Endodermal cell (in vitro differentiated cells): ENCODE data around the gene TASOR2. TPM values are rescaled to one million over a fixed set of nuclear protein-coding genes. Genes with fewer than 3 reads are reported as not detected.

Experiments
- DNase-seq: peaks from one replicate; pipeline ENCODE4 v3.0.0-alpha.2; 2017
- H3K27ac ChIP-seq: 2 replicates; pipeline ENCODE4 v1.5.1; 2013; ENCODE audit warnings: mild to moderate bottlenecking, low read depth, low read length, moderate library complexity
- H3K27me3 ChIP-seq: 2 replicates; pipeline ENCODE4 v1.6.1; 2013; ENCODE audit warnings: mild to moderate bottlenecking, low read length, moderate library complexity; ENCODE audit not compliant: insufficient read depth, control insufficient read depth, poor library complexity, severe bottlenecking
- H3K36me3 ChIP-seq: 2 replicates; pipeline ENCODE4 v1.7.0; 2013; ENCODE audit warnings: mild to moderate bottlenecking, low read length, moderate library complexity; ENCODE audit not compliant: control insufficient read depth, insufficient read depth
- H3K4me1 ChIP-seq: one replicate; pipeline ENCODE4 v1.7.0; 2013; ENCODE audit warnings: low read length; ENCODE audit not compliant: control insufficient read depth, insufficient read depth
- H3K4me3 ChIP-seq: 2 replicates; pipeline ENCODE4 v1.5.1; 2013; ENCODE audit warnings: mild to moderate bottlenecking, low read length, moderate library complexity
- H3K9ac ChIP-seq: 2 replicates; pipeline ENCODE4 v1.6.1; 2013; ENCODE audit warnings: mild to moderate bottlenecking, low read length, moderate library complexity; ENCODE audit not compliant: poor library complexity, severe bottlenecking; ENCODE audit errors: extremely low read depth
- H3K9me3 ChIP-seq: 2 replicates; pipeline ENCODE4 v1.6.1; 2013; ENCODE audit warnings: mild to moderate bottlenecking, low read length, moderate library complexity; ENCODE audit not compliant: control insufficient read depth
- H3K27ac Mint-ChIP-seq: 2 replicates; pipeline ENCODE4 v1.8.0; 2020; ENCODE audit warnings: mixed read lengths
- H3K27me3 Mint-ChIP-seq: 2 replicates; pipeline ENCODE4 v1.8.0; 2021; ENCODE audit warnings: mild to moderate bottlenecking, mixed read lengths; ENCODE audit not compliant: insufficient read depth
- H3K36me3 Mint-ChIP-seq: 2 replicates; pipeline ENCODE4 v1.8.0; 2020; ENCODE audit warnings: low read depth, mixed read lengths
- H3K4me1 Mint-ChIP-seq: 2 replicates; pipeline ENCODE4 v1.8.0; 2020; ENCODE audit warnings: mixed read lengths
- H3K4me3 Mint-ChIP-seq: 2 replicates; pipeline ENCODE4 v1.8.0; 2020; ENCODE audit warnings: mild to moderate bottlenecking, moderate library complexity, mixed read lengths
- H3K9me3 Mint-ChIP-seq: 2 replicates; pipeline ENCODE4 v1.8.0; 2020; ENCODE audit warnings: mild to moderate bottlenecking, mixed read lengths
- CTCF ChIP-seq: fragments of 200-600 bp; sonication (generic); conservative IDR thresholded peaks from 2 replicates; pipeline ENCODE4 v1.5.0; 2021; ENCODE audit warnings: antibody characterized with exemption, mild to moderate bottlenecking
- WGBS, 2 experiments: methylation state at CpG; one replicate each; pipeline versions ENCODE4 v1.1.5 to v1.1.7; 2013; ENCODE audit warnings: missing lambda C conversion rate in 2 of 2, mixed read lengths in 1 of 2; ENCODE audit not compliant: insufficient coverage in 1 of 2, insufficient read length in 1 of 2; 5-methylcytosine and 5-hydroxymethylcytosine counted together
- total RNA-seq, 2 donors: library from RNA; stranded (reverse); fragmentation: NEBNext Ultra II Directional in 1 of 2; extraction: Animal tissue kit (Norgen Biotek cat#: 25700) in 1 of 2; gene quantifications; 2 replicates in 1 of 2; 3 replicates in 1 of 2; pipeline ENCODE4 v1.2.1, GENCODE V29; 2021

Gene TASOR2
- total RNA-seq, 2 donors from 2014 or later = 47.1 to 53.0 TPM

GRCh38 chr10:5650664-5651387, 33.8 kb upstream of the TASOR2 start:
- Mint-ChIP-seq H3K27me3 (no peaks in the 10 kb centered on the region), H3K27ac (peak overlapping the region; percentile 55), H3K4me3 (no peak overlapping the region), H3K4me1 (peaks cover 8% of the 10 kb centered on the region), H3K36me3 (peaks cover 32% of the 10 kb centered on the region), H3K9me3 (no peaks in the 10 kb centered on the region)
- Histone ChIP-seq H3K4me1 (peaks cover 3% of the 10 kb centered on the region), H3K27me3 (no peaks in the 10 kb centered on the region), H3K9ac (no peak overlapping the region), H3K36me3 (peaks cover 4% of the 10 kb centered on the region), H3K27ac (no peak overlapping the region), H3K4me3 (no peak overlapping the region), H3K9me3 (no peaks in the 10 kb centered on the region)
- DNase-seq = no peak
- WGBS, 2 experiments = 92 to 95% methylated on average over 15 to 20 of the region's 20 CpGs
- TF ChIP-seq CTCF = no peak

DNA sequence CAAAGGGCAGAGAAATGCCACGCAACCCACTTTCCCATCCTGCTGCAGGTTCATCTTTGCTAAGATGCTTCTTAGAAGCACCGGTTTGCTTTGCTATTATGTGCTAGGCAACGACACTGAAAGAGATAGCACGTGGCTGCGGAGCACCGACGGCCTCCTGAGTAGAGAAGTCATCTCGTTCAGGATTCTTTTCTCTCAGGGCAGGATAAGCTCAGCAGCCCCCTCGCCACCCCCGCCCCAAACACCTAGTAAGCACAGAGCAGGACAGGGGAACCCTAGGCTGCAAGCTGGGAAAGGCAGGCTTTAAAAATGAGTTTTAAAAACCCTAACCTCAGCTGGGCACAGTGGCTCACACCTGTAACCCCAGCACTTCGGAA, 33.3 kb upstream of the TASOR2 start:
- DNase-seq = no peak
- Histone ChIP-seq H3K4me1 (peaks cover 5% of the 10 kb centered on the region), H3K9me3 (no peaks in the 10 kb centered on the region), H3K36me3 (peaks cover 4% of the 10 kb centered on the region), H3K27me3 (no peaks in the 10 kb centered on the region), H3K4me3 (no peak overlapping the region), H3K9ac (no peak overlapping the region), H3K27ac (no peak overlapping the region)
- 92 to 98% methylated on average over 8 to 11 of the region's 11 CpGs for WGBS, 2 experiments
- no peak overlapping the region for H3K4me3 Mint-ChIP-seq
- H3K36me3 Mint-ChIP-seq = peaks cover 32% of the 10 kb centered on the region
- no peaks in the 10 kb centered on the region for H3K9me3 Mint-ChIP-seq
- H3K4me1 Mint-ChIP-seq = peaks cover 11% of the 10 kb centered on the region
- H3K27me3 Mint-ChIP-seq = no peaks in the 10 kb centered on the region
- H3K27ac Mint-ChIP-seq = peak overlapping the region; percentile 55
- no peak for TF ChIP-seq CTCF

DNA sequence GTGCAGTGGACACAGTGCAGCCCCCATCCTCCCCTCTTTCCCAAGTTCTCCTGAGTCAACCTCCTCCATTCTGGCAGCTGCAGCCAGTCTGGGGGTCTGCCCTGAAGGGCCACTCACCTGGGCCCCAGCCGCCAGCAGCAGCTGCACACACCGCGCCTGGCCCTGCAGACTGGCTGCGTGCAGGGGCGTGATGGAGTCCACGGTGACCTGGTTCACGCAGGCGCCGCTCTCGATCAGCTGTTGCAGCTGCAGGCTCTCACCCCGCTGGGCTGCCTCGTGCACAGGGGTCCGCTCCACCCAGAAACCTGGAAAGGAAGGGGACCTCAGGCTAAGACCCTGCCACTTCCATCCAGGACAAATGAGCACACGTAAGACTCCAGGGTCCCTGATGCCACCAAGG, 31.9 kb upstream of the TASOR2 start:
- 95 to 96% methylated on average over 12 to 14 of the region's 14 CpGs for WGBS, 2 experiments
- H3K9me3 Mint-ChIP-seq = no peaks in the 10 kb centered on the region
- no peak overlapping the region for H3K9ac ChIP-seq

More for the DNA sequence above, 31.9 kb upstream of the TASOR2 start:
- H3K4me1 ChIP-seq = peaks cover 5% of the 10 kb centered on the region
- no peak for TF ChIP-seq CTCF
- H3K27me3 Mint-ChIP-seq = no peaks in the 10 kb centered on the region
- no peak for DNase-seq
- H3K4me3 Mint-ChIP-seq = no peak overlapping the region
- no peak overlapping the region for H3K27ac ChIP-seq
- H3K36me3 Mint-ChIP-seq = peaks cover 21% of the 10 kb centered on the region
- no peaks in the 10 kb centered on the region for H3K27me3 ChIP-seq
- peaks cover 15% of the 10 kb centered on the region for H3K4me1 Mint-ChIP-seq
- H3K4me3 ChIP-seq = no peak overlapping the region
- H3K27ac Mint-ChIP-seq = no peak overlapping the region
- H3K36me3 ChIP-seq = peaks cover 4% of the 10 kb centered on the region
- no peaks in the 10 kb centered on the region for H3K9me3 ChIP-seq
